NAMALWA (cell line): ENCODE data around the gene SLC35B1.

ENCODE experiments used
- DNase-seq: peaks from one replicate; pipeline ENCODE4 v3.0.0-alpha.2; 2015; ENCODE audit warnings: low spot score

Gene SLC35B1

GRCh38 chr17:49670002-49670401 is 37.8 kb downstream of the SLC35B1 start:
- DNase-seq = no peak

- no peak for DNase-seq
Observed at GRCh38 chr17:49667854-49668253, 39.9 kb downstream of the SLC35B1 start.

- no peak for DNase-seq
Observed at GRCh38 chr17:49664706-49665211, 43.0 kb downstream of the SLC35B1 start.

- no peak for DNase-seq
Observed at GRCh38 chr17:49659661-49660382, 47.9 kb downstream of the SLC35B1 start.

- DNase-seq = no peak
Observed at GRCh38 chr17:49656247-49656646, 51.5 kb downstream of the SLC35B1 start.
